ENCODE data around the gene APOL4. TPM values are rescaled to one million over a fixed set of nuclear protein-coding genes. Genes with fewer than 3 reads are reported as not detected.

Gene APOL4
- total RNA-seq, 2 experiments from 2014 or later = 17.0 to 22.6 TPM

GRCh38 chr22:36152088-36152487 is 49.5 kb downstream of the APOL4 start:
- peaks cover 65% of the 10 kb centered on the region for H3K4me1 Mint-ChIP-seq
- H3K27ac Mint-ChIP-seq = peak overlapping the region; percentile 6
- peaks cover 77% of the 10 kb centered on the region for H3K36me3 Mint-ChIP-seq
- peaks cover 3% of the 10 kb centered on the region for H3K9me3 Mint-ChIP-seq (ENCODE audit: low read depth)
- DNase-seq (no peak), ATAC-seq (no peak)
- CTCF ChIA-PET = interaction anchor here (1.0 to 2.4 kb wide), 6 partner anchors 10 to 87 kb away, joined by 3 to 17 read pairs (median 4); partner anchors contain the start of gene APOL3
- no peak overlapping the region for H3K4me3 Mint-ChIP-seq
- H3K27me3 Mint-ChIP-seq = no peaks in the 10 kb centered on the region

- H3K27ac Mint-ChIP-seq = peak overlapping the region; percentile 41
- H3K36me3 Mint-ChIP-seq = peaks cover 71% of the 10 kb centered on the region
- DNase-seq (no peak), ATAC-seq (no peak)
- peaks cover 59% of the 10 kb centered on the region for H3K4me1 Mint-ChIP-seq
- H3K9me3 Mint-ChIP-seq (ENCODE audit: low read depth) = peaks cover 3% of the 10 kb centered on the region
- CTCF ChIA-PET = interaction anchor here (1.0 to 2.4 kb wide), 4 partner anchors 11 to 86 kb away, joined by 3 to 17 read pairs (median 7); partner anchors contain the start of gene APOL3
- no peak overlapping the region for H3K4me3 Mint-ChIP-seq
- no peaks in the 10 kb centered on the region for H3K27me3 Mint-ChIP-seq
Measured at GRCh38 chr22:36151006-36151595, 50.5 kb downstream of the APOL4 start.

DNA sequence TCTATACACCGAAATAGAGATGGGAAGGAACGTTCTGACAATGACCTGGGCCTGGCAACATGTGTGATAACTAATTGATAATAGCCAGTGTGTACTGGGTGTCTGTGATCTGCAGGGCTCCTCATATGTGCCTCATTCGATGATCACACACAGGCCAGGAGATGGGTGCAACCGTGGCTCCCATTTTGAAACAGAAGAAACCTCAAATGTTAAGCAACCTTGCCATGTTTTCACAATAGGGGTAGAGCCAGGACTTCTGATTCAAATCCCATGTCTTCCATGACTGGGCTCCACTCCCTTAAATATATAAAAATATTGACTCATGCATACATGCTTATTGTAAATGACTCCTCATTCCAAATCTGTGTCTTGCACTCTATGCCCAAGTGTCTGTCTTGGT is 52.2 kb downstream of the APOL4 start:
- Mint-ChIP-seq H3K36me3 (peaks cover 59% of the 10 kb centered on the region), H3K4me3 (no peak overlapping the region), H3K9me3 (ENCODE audit: low read depth) (peaks cover 3% of the 10 kb centered on the region), H3K27me3 (no peaks in the 10 kb centered on the region), H3K27ac (no peak overlapping the region), H3K4me1 (peaks cover 45% of the 10 kb centered on the region)
- no peak for ATAC-seq
- CTCF ChIA-PET = interaction anchor here (10.7 kb wide), 1 partner anchor 30 kb away, joined by 100 read pairs; no protein-coding TSS in a partner anchor
- no peak for DNase-seq

GRCh38 chr22:36148411-36148810 is 53.2 kb downstream of the APOL4 start:
- Mint-ChIP-seq H3K27ac (no peak overlapping the region), H3K4me1 (peaks cover 38% of the 10 kb centered on the region), H3K4me3 (no peak overlapping the region), H3K9me3 (ENCODE audit: low read depth) (no peaks in the 10 kb centered on the region), H3K36me3 (peaks cover 56% of the 10 kb centered on the region), H3K27me3 (no peaks in the 10 kb centered on the region)
- CTCF ChIA-PET = interaction anchor here (10.7 kb wide), 1 partner anchor 31 kb away, joined by 100 read pairs; no protein-coding TSS in a partner anchor
- ATAC-seq (no peak), DNase-seq (no peak)

DNA sequence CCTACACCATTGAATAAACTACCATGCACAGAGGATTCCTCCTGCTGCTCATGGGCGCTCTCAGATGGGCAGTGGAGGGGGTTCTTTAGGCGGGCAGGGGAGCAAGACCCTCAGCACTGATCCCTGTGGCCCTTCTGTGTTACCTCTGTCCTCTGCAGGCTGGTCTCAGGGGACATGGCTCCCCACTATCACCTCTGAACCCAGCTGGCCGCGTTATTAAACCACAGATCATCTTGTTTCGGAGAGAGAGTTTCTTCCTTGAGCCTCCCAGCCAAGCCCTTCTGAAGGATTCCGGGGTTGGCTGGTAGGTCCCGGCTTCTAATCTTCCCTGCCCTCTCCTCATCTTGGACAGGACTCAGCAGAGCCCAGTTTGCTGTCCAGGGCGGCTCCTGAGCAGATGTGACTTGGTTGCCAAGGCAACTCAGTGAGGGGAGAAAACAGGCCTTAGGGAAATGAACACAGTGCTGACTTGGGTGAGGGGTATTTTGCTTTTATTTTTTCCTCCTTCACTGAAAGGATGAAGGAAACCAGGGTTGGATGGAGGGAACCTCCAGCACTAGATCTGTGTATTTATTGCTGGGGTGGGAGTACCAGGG is 54.3 kb downstream of the APOL4 start:
- H3K27me3 Mint-ChIP-seq = no peaks in the 10 kb centered on the region

GRCh38 chr22:36145881-36146280 is 55.7 kb downstream of the APOL4 start:
- ATAC-seq (no peak), DNase-seq (no peak)
- Mint-ChIP-seq H3K4me1 (peaks cover 20% of the 10 kb centered on the region), H3K36me3 (peaks cover 55% of the 10 kb centered on the region), H3K27me3 (no peaks in the 10 kb centered on the region), H3K4me3 (no peak overlapping the region), H3K27ac (peak overlapping the region; percentile 61), H3K9me3 (ENCODE audit: low read depth) (no peaks in the 10 kb centered on the region)
- CTCF ChIA-PET = interaction anchor here (0.8 to 10.7 kb wide), 4 partner anchors 17 to 401 kb away, joined by 3 to 100 read pairs (median 4); no protein-coding TSS in a partner anchor

More for the DNA sequence above, 54.3 kb downstream of the APOL4 start:
- no peak for DNase-seq
- CTCF ChIA-PET = interaction anchor here (10.7 kb wide), 1 partner anchor 33 kb away, joined by 100 read pairs; no protein-coding TSS in a partner anchor
- ATAC-seq = no peak
- Mint-ChIP-seq H3K9me3 (ENCODE audit: low read depth) (no peaks in the 10 kb centered on the region), H3K36me3 (peaks cover 56% of the 10 kb centered on the region), H3K4me3 (no peak overlapping the region), H3K27ac (no peak overlapping the region), H3K4me1 (peaks cover 32% of the 10 kb centered on the region)

DNA sequence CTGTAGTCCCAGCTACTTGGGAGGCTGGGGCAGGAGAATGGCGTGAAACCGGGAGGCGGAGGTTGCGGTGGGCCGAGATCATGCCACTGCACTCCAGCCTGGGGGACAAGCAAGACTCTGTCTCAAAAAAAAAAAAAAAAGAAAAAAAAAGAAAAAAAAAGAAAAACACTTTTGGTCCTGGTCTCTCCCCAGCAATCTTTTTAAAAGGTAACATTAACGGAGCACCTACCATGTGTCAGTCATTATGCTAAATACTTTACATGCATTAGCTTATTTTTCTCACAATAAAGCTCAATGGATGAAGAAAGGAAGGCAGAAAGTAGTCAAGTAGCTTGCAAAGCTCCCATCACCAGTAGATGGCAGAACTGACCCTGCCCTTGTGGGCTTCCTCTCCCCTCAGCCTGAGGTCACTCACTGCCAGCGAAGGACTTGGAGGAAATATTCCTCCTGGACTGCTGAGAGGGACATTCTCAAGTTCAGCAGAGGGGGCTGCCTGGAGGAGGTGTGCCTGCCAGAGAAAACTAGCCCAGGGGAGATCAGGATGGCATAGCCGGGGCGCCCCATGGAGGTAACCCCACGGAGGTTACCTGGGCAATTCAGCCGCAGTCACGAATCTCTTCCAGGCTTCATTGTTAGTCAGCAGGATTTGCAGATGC is 56.6 kb downstream of the APOL4 start:
- peak; percentile 65 for DNase-seq
- CTCF ChIA-PET = interaction anchor here (0.7 to 10.7 kb wide), 12 partner anchors 8 to 602 kb away, joined by 3 to 100 read pairs (median 4); partner anchors contain the start of gene APOL2
- H3K27ac Mint-ChIP-seq = no peak overlapping the region

DNA sequence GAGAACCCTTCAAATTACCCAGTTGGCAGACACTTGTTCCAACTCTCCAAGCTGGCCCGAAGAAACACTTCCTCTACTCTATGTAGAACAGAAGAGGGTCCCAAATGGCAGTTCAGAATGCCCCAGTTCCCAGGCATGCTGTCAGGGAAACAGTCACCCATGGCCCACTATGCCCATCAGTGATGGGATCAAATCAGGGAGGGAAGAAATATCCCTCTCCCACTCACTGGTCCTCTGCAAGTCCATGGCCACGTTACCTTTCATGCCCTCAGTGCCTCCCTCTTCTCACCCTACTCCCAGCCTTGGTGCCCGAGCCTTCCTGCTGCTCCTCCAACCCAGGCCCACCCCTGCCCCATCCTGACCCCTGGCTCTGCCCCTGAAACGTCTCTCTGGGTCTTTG is 57.7 kb downstream of the APOL4 start:
- Mint-ChIP-seq H3K27ac (no peak overlapping the region), H3K36me3 (peaks cover 60% of the 10 kb centered on the region)

More for the DNA sequence above, 56.6 kb downstream of the APOL4 start:
- peak; percentile 68 for ATAC-seq
- Mint-ChIP-seq H3K36me3 (peaks cover 61% of the 10 kb centered on the region), H3K9me3 (ENCODE audit: low read depth) (no peaks in the 10 kb centered on the region), H3K4me3 (no peak overlapping the region), H3K4me1 (peaks cover 14% of the 10 kb centered on the region), H3K27me3 (no peaks in the 10 kb centered on the region)

GRCh38 chr22:36143066-36143815 is 58.4 kb downstream of the APOL4 start:
- Mint-ChIP-seq H3K9me3 (ENCODE audit: low read depth) (no peaks in the 10 kb centered on the region), H3K27ac (peak overlapping the region; percentile 14), H3K36me3 (peaks cover 56% of the 10 kb centered on the region), H3K4me1 (peaks cover 9% of the 10 kb centered on the region), H3K4me3 (no peak overlapping the region), H3K27me3 (no peaks in the 10 kb centered on the region)
- DNase-seq (no peak), ATAC-seq (no peak)
- CTCF ChIA-PET = interaction anchor here (10.7 kb wide), 1 partner anchor 37 kb away, joined by 100 read pairs; no protein-coding TSS in a partner anchor

More for the DNA sequence above, 57.7 kb downstream of the APOL4 start:
- H3K4me1 Mint-ChIP-seq = peaks cover 11% of the 10 kb centered on the region
- CTCF ChIA-PET = interaction anchor here (1.4 to 10.7 kb wide), 2 partner anchors 36 to 343 kb away, joined by 5 to 100 read pairs; no protein-coding TSS in a partner anchor
- no peak for ATAC-seq
- no peaks in the 10 kb centered on the region for H3K9me3 Mint-ChIP-seq (ENCODE audit: low read depth)
- DNase-seq = no peak
- H3K27me3 Mint-ChIP-seq = no peaks in the 10 kb centered on the region
- no peak overlapping the region for H3K4me3 Mint-ChIP-seq

DNA sequence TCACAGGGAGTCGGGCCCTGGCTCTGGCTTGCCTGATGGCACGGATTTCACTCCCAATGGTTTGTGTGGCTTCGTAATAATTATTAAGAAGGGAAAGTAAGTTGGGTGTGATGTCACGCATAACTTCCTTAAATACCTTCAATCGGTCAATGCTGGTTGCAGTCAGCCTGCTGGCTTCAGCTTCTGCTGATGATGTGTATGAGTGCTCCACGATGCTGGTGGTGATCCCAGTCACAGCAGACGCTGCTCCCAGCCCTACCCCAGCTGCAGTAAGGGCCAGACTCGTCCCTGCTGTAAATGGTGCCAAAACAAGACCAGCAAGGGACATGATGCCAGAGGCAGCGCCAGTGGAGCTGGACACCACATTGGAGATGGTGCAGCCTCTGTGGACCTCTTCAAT is 60.1 kb downstream of the APOL4 start:
- Mint-ChIP-seq H3K9me3 (ENCODE audit: low read depth) (no peaks in the 10 kb centered on the region), H3K4me3 (no peak overlapping the region), H3K4me1 (peaks cover 6% of the 10 kb centered on the region), H3K36me3 (peaks cover 46% of the 10 kb centered on the region), H3K27ac (no peak overlapping the region), H3K27me3 (no peaks in the 10 kb centered on the region)
- CTCF ChIA-PET = interaction anchor here (1.5 to 10.7 kb wide), 4 partner anchors 13 to 76 kb away, joined by 4 to 100 read pairs (median 6); no protein-coding TSS in a partner anchor
- ATAC-seq (no peak), DNase-seq (no peak)

All from activated CD8-positive, alpha-beta memory T cell treated with anti-CD3 and anti-CD28 coated beads, Interleukin-2, amount 10 ng/mL, durations not matched to agents 7 days and 5 days (primary cell).